CD4-positive, alpha-beta T cell (primary cell): Measurements from ENCODE around the gene SCARB1. TPM values are rescaled to one million over a fixed set of nuclear protein-coding genes. Genes with fewer than 3 reads are reported as not detected.
A peak's percentile ranks its signal among the peaks of the same experiment; 100 is the strongest.

Source experiments
- ATAC-seq: fragments of 200-7000 bp; cut with Tn5 transposase; one replicate; pipeline ENCODE4 v1.10.0; 2022; ENCODE audit warnings: mild to moderate bottlenecking; ENCODE audit not compliant: poor library complexity
- CTCF ChIA-PET: fragments of 350-600 bp; sonication (Branson Sonifier 250); formaldehyde crosslinking; loops from one replicate; lab custom pipeline; 2021; ENCODE audit warnings: antibody characterized with exemption, inconsistent platforms; lab: Charles Lee
- POLR2A ChIA-PET: fragments of 350-600 bp; sonication (Branson Sonifier 250); formaldehyde crosslinking; loops from one replicate; lab custom pipeline; 2021; ENCODE audit warnings: antibody characterized with exemption, inconsistent platforms; lab: Charles Lee
- DNase-seq, 14 experiments: peaks; one replicate each; pipeline ENCODE4 v3.0.0-alpha.2; 2013 to 2020; ENCODE audit warnings: mixed read lengths in 2 of 14
- H3K27ac ChIP-seq, 2 donors: one replicate each; pipeline versions ENCODE4 v1.5.1 to v1.7.0; 2013; ENCODE audit warnings: low read length in 2 of 2, low read depth in 1 of 2, mild to moderate bottlenecking in 1 of 2
- H3K27me3 ChIP-seq, 2 experiments: 1 replicate in 1 of 2; 2 replicates in 1 of 2; pipeline versions ENCODE4 v1.6.1 to v1.7.0; 2013; ENCODE audit warnings: low read length in 2 of 2, control low read depth in 1 of 2, mild to moderate bottlenecking in 1 of 2, moderate library complexity in 1 of 2; ENCODE audit not compliant: insufficient read depth in 2 of 2, control insufficient read depth in 1 of 2
- H3K36me3 ChIP-seq: one replicate; pipeline ENCODE4 v1.6.1; 2013; ENCODE audit warnings: low read length, control low read depth; ENCODE audit not compliant: insufficient read depth
- H3K4me1 ChIP-seq: one replicate; pipeline ENCODE4 v1.6.1; 2013; ENCODE audit warnings: low read length, control low read depth; ENCODE audit not compliant: insufficient read depth
- H3K4me3 ChIP-seq: one replicate; pipeline ENCODE4 v1.5.1; 2013; ENCODE audit warnings: mild to moderate bottlenecking, low read length, moderate library complexity
- H3K9me3 ChIP-seq, 2 experiments: 1 replicate in 1 of 2; 2 replicates in 1 of 2; pipeline versions ENCODE4 v1.6.1 to v1.7.0; 2013; ENCODE audit warnings: low read length in 2 of 2, mild to moderate bottlenecking in 2 of 2, control low read depth in 1 of 2, moderate library complexity in 1 of 2; ENCODE audit not compliant: control insufficient read depth in 1 of 2, insufficient read depth in 1 of 2
- H3K27ac Mint-ChIP-seq: one replicate; pipeline ENCODE4 v1.8.0; 2020; ENCODE audit warnings: mixed read lengths
- H3K27me3 Mint-ChIP-seq: one replicate; pipeline ENCODE4 v1.8.0; 2021; ENCODE audit warnings: mixed read lengths
- H3K36me3 Mint-ChIP-seq: one replicate; pipeline ENCODE4 v1.8.0; 2021; ENCODE audit warnings: low read depth, mixed read lengths
- H3K4me1 Mint-ChIP-seq: one replicate; pipeline ENCODE4 v1.8.0; 2021; ENCODE audit warnings: low read depth, mixed read lengths
- H3K4me3 Mint-ChIP-seq: one replicate; pipeline ENCODE4 v1.8.0; 2020; ENCODE audit warnings: mild to moderate bottlenecking, mixed read lengths
- H3K9me3 Mint-ChIP-seq: one replicate; pipeline ENCODE4 v1.8.0; 2020; ENCODE audit warnings: mixed read lengths
- intact Hi-C, 2 experiments: fragments of 100-400 bp; cut with DNase I in 1 of 2; cut with micrococcal nuclease in 1 of 2; formaldehyde crosslinking; loops; one replicate each; pipeline versions ENCODE4 v1.15.1 to v1.9.0; 2023 to 2025; cut with DNase I, micrococcal nuclease
- total RNA-seq, 174 experiments: library from RNA in 2 of 174; stranded (reverse) in 2 of 174; gene quantifications; one replicate each; pipeline ENCODE4 v1.2.3 and lab custom pipeline; 2021 to 2026
- TF ChIP-seq, protein P1 (sequence below): fragments of 200-600 bp; IDR thresholded peaks from one replicate; pipeline ENCODE4 v1.8.0; 2022; ENCODE audit warnings: antibody characterized with exemption, mild to moderate bottlenecking

The SCARB1 gene
- total RNA-seq, 2 experiments from 2014 or later, result 2.3 to 3.7 TPM

DNA sequence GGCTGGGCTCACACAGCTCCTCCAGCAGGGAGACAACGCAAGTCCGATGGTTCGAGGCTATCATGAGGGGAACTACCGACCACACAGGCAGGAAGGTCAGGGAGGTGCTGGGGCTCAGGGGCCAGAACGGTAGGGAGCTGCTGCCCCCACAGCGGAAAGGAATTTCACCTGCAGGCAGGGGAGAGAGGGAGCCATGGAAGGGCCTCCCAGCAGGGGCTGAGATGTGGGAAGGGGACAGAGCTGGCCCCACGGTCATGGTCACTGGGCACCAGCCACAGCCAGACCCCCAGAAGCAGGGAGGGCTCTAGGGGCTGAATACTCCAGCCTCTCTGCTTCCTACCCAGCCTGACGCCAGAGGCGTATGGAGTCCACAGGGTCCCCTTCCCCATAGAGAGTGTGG, 103.1 kb downstream of the SCARB1 start:
- Mint-ChIP-seq H3K27me3 (peaks cover 2% of the 10 kb centered on the region), H3K9me3 (no peaks in the 10 kb centered on the region), H3K4me1 (peaks cover 7% of the 10 kb centered on the region), H3K27ac (no peak overlapping the region), H3K4me3 (no peak overlapping the region), H3K36me3 (no peaks in the 10 kb centered on the region)
- H3K4me3 ChIP-seq, result no peak overlapping the region
- H3K27me3 ChIP-seq, result no peaks in the 10 kb centered on the region
- CTCF ChIA-PET, result no interaction called here
- H3K9me3 ChIP-seq, result peaks cover 3 to 9% of the 10 kb centered on the region in 2 experiments
- DNase-seq, result no peak
- peaks cover 4% of the 10 kb centered on the region for H3K4me1 ChIP-seq
- no peak for ATAC-seq
- POLR2A ChIA-PET, result no interaction called here
- H3K27ac ChIP-seq, result no peak overlapping the region
- no peaks in the 10 kb centered on the region for H3K36me3 ChIP-seq
- TF ChIP-seq, protein P1, sequence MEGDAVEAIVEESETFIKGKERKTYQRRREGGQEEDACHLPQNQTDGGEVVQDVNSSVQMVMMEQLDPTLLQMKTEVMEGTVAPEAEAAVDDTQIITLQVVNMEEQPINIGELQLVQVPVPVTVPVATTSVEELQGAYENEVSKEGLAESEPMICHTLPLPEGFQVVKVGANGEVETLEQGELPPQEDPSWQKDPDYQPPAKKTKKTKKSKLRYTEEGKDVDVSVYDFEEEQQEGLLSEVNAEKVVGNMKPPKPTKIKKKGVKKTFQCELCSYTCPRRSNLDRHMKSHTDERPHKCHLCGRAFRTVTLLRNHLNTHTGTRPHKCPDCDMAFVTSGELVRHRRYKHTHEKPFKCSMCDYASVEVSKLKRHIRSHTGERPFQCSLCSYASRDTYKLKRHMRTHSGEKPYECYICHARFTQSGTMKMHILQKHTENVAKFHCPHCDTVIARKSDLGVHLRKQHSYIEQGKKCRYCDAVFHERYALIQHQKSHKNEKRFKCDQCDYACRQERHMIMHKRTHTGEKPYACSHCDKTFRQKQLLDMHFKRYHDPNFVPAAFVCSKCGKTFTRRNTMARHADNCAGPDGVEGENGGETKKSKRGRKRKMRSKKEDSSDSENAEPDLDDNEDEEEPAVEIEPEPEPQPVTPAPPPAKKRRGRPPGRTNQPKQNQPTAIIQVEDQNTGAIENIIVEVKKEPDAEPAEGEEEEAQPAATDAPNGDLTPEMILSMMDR, result no peak
- intact Hi-C loops, result loop anchor here in 1 of 2 experiments (10.0 kb wide), 1 partner anchor 306 kb away; no protein-coding TSS in a partner anchor

DNA sequence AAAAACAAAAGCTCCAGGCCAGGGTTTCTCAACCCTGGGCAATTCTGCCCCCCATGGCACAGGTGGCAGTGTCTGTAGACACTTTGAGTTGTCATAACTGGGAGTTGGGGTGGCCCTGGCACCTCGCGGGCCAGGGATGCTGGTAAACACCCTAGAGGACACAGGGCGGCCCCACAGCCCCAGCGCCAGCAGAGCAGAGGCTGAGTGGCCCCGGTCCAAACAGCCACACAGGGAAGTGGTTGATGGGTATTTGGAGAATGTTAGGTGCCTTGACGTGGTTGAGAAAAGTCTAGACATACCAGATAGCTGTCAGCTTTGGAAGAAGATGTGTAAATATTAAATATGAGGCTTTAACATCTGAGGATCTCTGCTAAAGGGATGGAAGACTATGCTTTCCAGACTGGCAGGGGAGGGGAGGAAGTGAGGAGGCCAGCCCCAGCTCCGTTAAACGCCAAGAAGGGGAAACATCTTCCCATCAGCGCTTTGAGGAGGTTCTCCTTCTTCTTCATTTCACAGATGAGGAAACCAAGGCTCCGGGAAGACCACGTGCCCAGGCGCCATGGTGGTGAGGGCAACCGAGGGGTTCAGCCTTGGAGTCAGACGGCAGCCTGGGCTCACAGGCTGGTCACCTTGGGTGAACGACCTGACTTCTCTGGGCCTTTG, 103.7 kb downstream of the SCARB1 start:
- Mint-ChIP-seq H3K27me3 (peaks cover 8% of the 10 kb centered on the region), H3K4me1 (peaks cover 13% of the 10 kb centered on the region), H3K36me3 (no peaks in the 10 kb centered on the region), H3K9me3 (no peaks in the 10 kb centered on the region), H3K4me3 (no peak overlapping the region), H3K27ac (no peak overlapping the region)
- H3K27me3 ChIP-seq, result no peaks in the 10 kb centered on the region
- POLR2A ChIA-PET, result no interaction called here
- no peak overlapping the region for H3K4me3 ChIP-seq
- H3K9me3 ChIP-seq, result peaks cover 8% of the 10 kb centered on the region in 2 experiments
- peaks cover 10% of the 10 kb centered on the region for H3K4me1 ChIP-seq
- H3K36me3 ChIP-seq, result no peaks in the 10 kb centered on the region
- ATAC-seq, result no peak
- DNase-seq, result peak in 1 of 14 experiments; percentile 29
- CTCF ChIA-PET, result no interaction called here
- TF ChIP-seq, protein P1, result no peak
- intact Hi-C loops, result loop anchor here in 1 of 2 experiments (10.0 kb wide), 1 partner anchor 305 kb away; no protein-coding TSS in a partner anchor
- H3K27ac ChIP-seq, result no peak overlapping the region

DNA sequence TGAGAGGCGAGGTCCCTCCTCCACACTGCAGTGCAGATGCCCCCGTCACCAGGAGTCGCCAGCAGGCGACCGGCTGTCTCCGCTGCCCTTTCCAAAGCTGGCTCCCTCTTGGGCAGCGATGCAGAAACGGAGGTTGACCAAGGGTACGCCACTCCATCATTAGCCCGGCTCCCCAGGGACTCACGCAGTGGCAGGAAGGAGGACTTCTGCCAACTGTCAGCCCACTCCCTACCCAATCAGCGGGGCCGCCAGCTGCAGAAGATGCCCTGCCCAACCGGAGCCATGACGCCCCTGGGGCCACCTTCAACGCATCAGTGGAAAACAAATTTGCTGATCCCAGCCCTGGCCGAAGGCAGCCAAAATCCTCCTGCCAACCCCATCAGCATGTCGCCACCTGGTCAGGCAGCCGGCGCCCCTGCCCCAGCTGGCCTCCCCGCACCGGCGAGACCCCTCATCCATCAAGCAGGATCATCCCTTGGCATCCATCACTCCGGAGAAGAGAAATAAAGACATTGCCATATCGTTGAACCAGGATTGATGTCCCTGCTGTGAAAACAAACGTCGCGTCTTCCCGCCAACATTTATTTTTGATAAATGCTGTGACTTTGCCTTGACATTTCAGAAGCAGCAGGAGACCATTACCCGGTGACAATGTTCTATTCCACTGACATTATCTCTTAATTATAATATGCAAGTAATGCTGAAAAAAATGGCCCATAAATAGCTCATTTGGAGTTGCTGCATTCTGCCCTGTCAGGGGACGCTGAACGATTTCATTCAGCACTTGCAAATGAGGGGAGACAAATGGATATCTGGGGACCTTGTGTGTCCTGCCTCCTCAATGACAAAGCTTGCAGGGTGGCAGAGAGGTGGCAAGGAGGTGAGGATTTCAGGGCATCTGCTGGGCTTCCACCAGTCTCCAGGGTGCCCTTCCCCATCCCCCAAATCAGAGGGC, 105.1 kb downstream of the SCARB1 start:
- peaks cover 9% of the 10 kb centered on the region for H3K4me1 Mint-ChIP-seq
- POLR2A ChIA-PET, result no interaction called here
- H3K36me3 Mint-ChIP-seq, result no peaks in the 10 kb centered on the region
- no peaks in the 10 kb centered on the region for H3K36me3 ChIP-seq
- ATAC-seq, result no peak
- no peaks in the 10 kb centered on the region for H3K27me3 ChIP-seq
- TF ChIP-seq, protein P1, result no peak
- peaks cover 8% of the 10 kb centered on the region for H3K27me3 Mint-ChIP-seq
- peaks cover 0 to 15% of the 10 kb centered on the region in 2 experiments for H3K9me3 ChIP-seq
- H3K4me3 Mint-ChIP-seq, result no peak overlapping the region
- no peak overlapping the region for H3K27ac Mint-ChIP-seq
- H3K4me1 ChIP-seq, result peaks cover 14% of the 10 kb centered on the region
- CTCF ChIA-PET, result no interaction called here
- no peak overlapping the region for H3K27ac ChIP-seq
- intact Hi-C loops, result no loop called here
- H3K9me3 Mint-ChIP-seq, result no peaks in the 10 kb centered on the region
- H3K4me3 ChIP-seq, result no peak overlapping the region
- DNase-seq, result no peak
